Neural progenitor cell (in vitro differentiated cells): ENCODE results near the gene INTS6.

Experiments used
- EZH2 ChIP-seq: fragments of 200-600 bp; sonication (generic); IDR thresholded peaks from 2 replicates; pipeline ENCODE4 v1.6.1; 2017; ENCODE audit warnings: antibody characterized with exemption, mild to moderate bottlenecking, moderate library complexity
- EZH2phosphoT487 ChIP-seq: fragments of 200-600 bp; sonication (generic); IDR thresholded peaks from 2 replicates; pipeline ENCODE4 v1.6.1; 2017; ENCODE audit warnings: antibody characterized with exemption
- TF ChIP-seq, protein P1 (sequence below): fragments of 200-600 bp; sonication (generic); IDR thresholded peaks from 2 replicates; pipeline ENCODE4 v1.5.1; 2017; ENCODE audit warnings: antibody characterized with exemption, mild to moderate bottlenecking

DNA sequence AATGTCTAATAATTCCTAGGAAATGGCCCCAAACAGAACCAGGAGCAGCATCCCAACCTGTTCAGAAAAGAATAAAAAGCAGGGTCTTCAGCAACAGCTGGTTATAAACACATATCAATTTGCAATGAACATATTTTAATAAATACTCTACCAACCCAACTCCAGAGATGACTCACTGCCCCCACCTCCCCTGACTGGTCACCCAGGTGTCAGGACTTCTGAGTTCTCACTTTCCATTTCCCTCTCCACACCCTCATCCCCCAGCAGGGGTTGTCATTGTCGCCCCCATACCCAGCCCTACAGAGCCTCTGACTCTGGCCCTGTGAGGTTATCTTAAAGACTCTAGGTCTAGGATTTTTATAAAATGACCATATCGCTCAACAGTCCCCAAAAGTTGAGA lies 106.4 kb downstream of the INTS6 start:
- TF ChIP-seq EZH2phosphoT487: no peak
- TF ChIP-seq, protein P1, sequence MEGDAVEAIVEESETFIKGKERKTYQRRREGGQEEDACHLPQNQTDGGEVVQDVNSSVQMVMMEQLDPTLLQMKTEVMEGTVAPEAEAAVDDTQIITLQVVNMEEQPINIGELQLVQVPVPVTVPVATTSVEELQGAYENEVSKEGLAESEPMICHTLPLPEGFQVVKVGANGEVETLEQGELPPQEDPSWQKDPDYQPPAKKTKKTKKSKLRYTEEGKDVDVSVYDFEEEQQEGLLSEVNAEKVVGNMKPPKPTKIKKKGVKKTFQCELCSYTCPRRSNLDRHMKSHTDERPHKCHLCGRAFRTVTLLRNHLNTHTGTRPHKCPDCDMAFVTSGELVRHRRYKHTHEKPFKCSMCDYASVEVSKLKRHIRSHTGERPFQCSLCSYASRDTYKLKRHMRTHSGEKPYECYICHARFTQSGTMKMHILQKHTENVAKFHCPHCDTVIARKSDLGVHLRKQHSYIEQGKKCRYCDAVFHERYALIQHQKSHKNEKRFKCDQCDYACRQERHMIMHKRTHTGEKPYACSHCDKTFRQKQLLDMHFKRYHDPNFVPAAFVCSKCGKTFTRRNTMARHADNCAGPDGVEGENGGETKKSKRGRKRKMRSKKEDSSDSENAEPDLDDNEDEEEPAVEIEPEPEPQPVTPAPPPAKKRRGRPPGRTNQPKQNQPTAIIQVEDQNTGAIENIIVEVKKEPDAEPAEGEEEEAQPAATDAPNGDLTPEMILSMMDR: no peak
- TF ChIP-seq EZH2: no peak
